HepG2 (cell line): ENCODE measurements around the gene KLF16. TPM values are rescaled to one million over a fixed set of nuclear protein-coding genes. Genes with fewer than 3 reads are reported as not detected.

ENCODE experiments used
- ATAC-seq: fragments of 200-7000 bp; cut with Tn5 transposase; 3 replicates; pipeline ENCODE4 v1.9.1; 2020; ENCODE audit warnings: mild to moderate bottlenecking, moderate library complexity
- Bru-seq: library from RNA; stranded (reverse); fragments of 400-500 nt; gene quantifications from one replicate; lab custom pipeline; 2021; lab: Mats Ljungman, UMichigan
- BruChase-seq, 2 experiments: library from RNA; stranded (reverse); fragments of 400-500 nt; gene quantifications; one replicate each; lab custom pipeline; 2021; lab: Mats Ljungman, UMichigan
- BruUV-seq: library from RNA; stranded (reverse); fragments of 400-500 nt; replicated peaks from 2 replicates; lab custom pipeline; 2021; lab: Mats Ljungman, UMichigan
- CTCF ChIA-PET: fragments of 300-600 bp; formaldehyde crosslinking; extraction: SDS; loops from one replicate; lab custom pipeline; 2021; ENCODE audit warnings: low total read pairs, inconsistent platforms, low intra/inter-chr PET ratio; lab: Yijun Ruan, JAX
- POLR2A ChIA-PET: fragments of 350-600 bp; sonication (Branson Sonifier 250); formaldehyde crosslinking; loops from one replicate; lab custom pipeline; 2020; ENCODE audit warnings: antibody characterized with exemption, inconsistent platforms; lab: Yijun Ruan, JAX
- DNase-seq: peaks from one replicate; pipeline ENCODE4 v3.0.0-alpha.2; 2015; ENCODE audit warnings: low spot score
- FAIRE-seq: peaks from 3 replicates; lab custom pipeline; 2011; peaks lifted over from hg19 to GRCh38; lab: Jason Lieb, UNC
- H2AFZ ChIP-seq: one replicate; pipeline ENCODE4 v1.6.1; 2011; ENCODE audit warnings: low read length, inconsistent platforms
- H3K27ac ChIP-seq: fragments of 300-600 bp; 3 replicates; pipeline ENCODE4 v1.8.0; 2011; ENCODE audit warnings: mixed run types, mild to moderate bottlenecking, mixed read lengths, low read length, inconsistent platforms; ENCODE audit not compliant: insufficient read depth; ENCODE audit errors: extremely low read length
- H3K27me3 ChIP-seq, 2 experiments: fragments of 200-600 bp in 1 of 2; 2 replicates in 1 of 2; 3 replicates in 1 of 2; pipeline versions ENCODE4 v1.6.0 to v1.8.0; 2011; ENCODE audit warnings: low read length in 2 of 2, mild to moderate bottlenecking in 2 of 2, moderate library complexity in 2 of 2, inconsistent platforms in 1 of 2; ENCODE audit not compliant: insufficient read depth in 2 of 2, control insufficient read depth in 1 of 2
- H3K36me3 ChIP-seq, 2 experiments: fragments of 200-600 bp in 1 of 2; replicated peaks in 1 of 2; 2 replicates in 1 of 2; 3 replicates in 1 of 2; pipeline versions ENCODE4 v1.5.1 to v1.8.0; 2011; ENCODE audit warnings: low read length in 2 of 2, inconsistent platforms in 1 of 2; ENCODE audit not compliant: insufficient read depth in 2 of 2, control insufficient read depth in 1 of 2
- H3K4me1 ChIP-seq: 2 replicates; pipeline ENCODE4 v1.5.1; 2012; ENCODE audit warnings: low read length, inconsistent platforms; ENCODE audit not compliant: insufficient read depth
- H3K4me2 ChIP-seq: 2 replicates; pipeline ENCODE4 v1.6.0; 2011; ENCODE audit warnings: low read depth, low read length, inconsistent platforms
- H3K4me3 ChIP-seq, 3 experiments: fragments of 200-600 bp in 1 of 3; sonication (generic), shearing (Covaris generic) in 1 of 3; replicated peaks in 1 of 3; 2 replicates each; pipeline ENCODE4 v1.5.1; 2011 to 2016; ENCODE audit warnings: low read length in 3 of 3, inconsistent platforms in 2 of 3, low read depth in 2 of 3, mild to moderate bottlenecking in 2 of 3, control low read depth in 1 of 3, mixed read lengths in 1 of 3; ENCODE audit not compliant: insufficient read depth in 1 of 3
- H3K79me2 ChIP-seq: one replicate; pipeline ENCODE4 v1.6.1; 2011; ENCODE audit warnings: low read length, inconsistent platforms; ENCODE audit not compliant: insufficient read depth
- H3K9ac ChIP-seq: 2 replicates; pipeline ENCODE4 v1.6.0; 2011; ENCODE audit warnings: mild to moderate bottlenecking, low read depth, low read length, inconsistent platforms; ENCODE audit not compliant: insufficient read depth
- H3K9me3 ChIP-seq: 2 replicates; pipeline ENCODE4 v1.5.1; 2012; ENCODE audit warnings: mild to moderate bottlenecking, low read length
- H4K20me1 ChIP-seq: 2 replicates; pipeline ENCODE4 v1.6.0; 2011; ENCODE audit warnings: inconsistent platforms, mild to moderate bottlenecking, low read length, moderate library complexity; ENCODE audit not compliant: insufficient read depth
- ARNT2 ChIP-seq: sonication (generic); formaldehyde crosslinking; IDR thresholded peaks from 2 replicates; pipeline ENCODE4 v1.8.0; 2022; ENCODE audit warnings: mild to moderate bottlenecking, low read depth, missing genetic modification reagents, moderate library complexity
- CSRNP2 ChIP-seq: sonication (generic); formaldehyde crosslinking; conservative IDR thresholded peaks from 2 replicates; pipeline ENCODE4 v1.8.0; 2022; ENCODE audit warnings: low read depth, missing genetic modification reagents
- DRAP1 ChIP-seq: IDR thresholded peaks from 2 replicates; pipeline ENCODE4 v1.6.1; 2016; ENCODE audit warnings: missing genetic modification reagents, missing compliant biosample characterization
- HNRNPLL ChIP-seq: fragments of 200-400 bp; formaldehyde crosslinking; IDR thresholded peaks from 2 replicates; pipeline ENCODE4 v1.6.1; 2017; ENCODE audit warnings: mild to moderate bottlenecking, low read depth, low read length; ENCODE audit not compliant: poor library complexity, severe bottlenecking
- KLF16 ChIP-seq, 2 experiments: sonication (generic) in 1 of 2; formaldehyde crosslinking in 1 of 2; IDR thresholded peaks; 2 replicates each; pipeline versions ENCODE4 v1.6.1 to v1.8.0; 2016 to 2023; ENCODE audit warnings: missing genetic modification reagents in 2 of 2, missing compliant biosample characterization in 1 of 2
- PHF8 ChIP-seq: sonication (generic); formaldehyde crosslinking; IDR thresholded peaks from 2 replicates; pipeline ENCODE4 v1.5.0; 2020; ENCODE audit warnings: missing genetic modification reagents
- POLR2A ChIP-seq, 2 experiments: IDR thresholded peaks; 2 replicates each; pipeline ENCODE4 v1.6.1; 2011; ENCODE audit warnings: low read depth in 2 of 2, low read length in 2 of 2, mild to moderate bottlenecking in 1 of 2, moderate library complexity in 1 of 2; ENCODE audit not compliant: insufficient read depth in 1 of 2
- POLR2AphosphoS2 ChIP-seq: IDR thresholded peaks from 2 replicates; pipeline ENCODE4 v1.6.1; 2011; ENCODE audit warnings: low read depth, low read length, improper control_type of control experiment
- RAD21 ChIP-seq: fragments of 450-650 bp; formaldehyde crosslinking; IDR thresholded peaks from 2 replicates; pipeline ENCODE4 v1.5.0; 2020; ENCODE audit warnings: mild to moderate bottlenecking
- RBFOX2 ChIP-seq: fragments of 200-400 bp; formaldehyde crosslinking; IDR thresholded peaks from 2 replicates; pipeline ENCODE4 v1.6.1; 2017; ENCODE audit warnings: low read depth, mild to moderate bottlenecking, low read length
- SMAD1 ChIP-seq: sonication (generic); formaldehyde crosslinking; IDR thresholded peaks from 2 replicates; pipeline ENCODE4 v1.4.0; 2020; ENCODE audit warnings: missing genetic modification reagents, low read depth, mild to moderate bottlenecking, borderline replicate concordance
- ZBTB44 ChIP-seq: sonication (generic); formaldehyde crosslinking; IDR thresholded peaks from 2 replicates; pipeline ENCODE4 v1.4.0; 2020; ENCODE audit warnings: missing genetic modification reagents
- ZFY ChIP-seq: sonication (generic); formaldehyde crosslinking; IDR thresholded peaks from 2 replicates; pipeline ENCODE4 v1.4.0; 2020; ENCODE audit warnings: missing genetic modification reagents
- ZNF451 ChIP-seq: sonication (generic); formaldehyde crosslinking; IDR thresholded peaks from 2 replicates; pipeline ENCODE4 v1.5.0; 2020; ENCODE audit warnings: mild to moderate bottlenecking, missing genetic modification reagents
- ZNF510 ChIP-seq: sonication (generic); formaldehyde crosslinking; IDR thresholded peaks from 2 replicates; pipeline ENCODE4 v1.4.0; 2020; ENCODE audit warnings: low read depth, mild to moderate bottlenecking, missing genetic modification reagents
- ZNF563 ChIP-seq: sonication (generic); formaldehyde crosslinking; IDR thresholded peaks from 2 replicates; pipeline ENCODE4 v1.8.0; 2022; ENCODE audit warnings: mild to moderate bottlenecking, moderate library complexity, missing genetic modification reagents
- ZNF777 ChIP-seq: sonication (generic); formaldehyde crosslinking; IDR thresholded peaks from 2 replicates; pipeline ENCODE4 v1.4.0; 2020; ENCODE audit warnings: missing genetic modification reagents
- WGBS: methylation state at CpG from one replicate; pipeline ENCODE4 v1.1.6; 2017; ENCODE audit warnings: low lambda C conversion rate; 5-methylcytosine and 5-hydroxymethylcytosine counted together
- in situ Hi-C: cut with HindIII; loops from 2 replicates; pipeline ENCODE4 v1.10.0; 2017; ENCODE audit warnings: low pct_unique_long_range_greater_than_20kb; ENCODE audit not compliant: extremely low pct_ligation_motif_present
- intact Hi-C: fragments of 100-400 bp; cut with micrococcal nuclease; formaldehyde crosslinking; loops from one replicate; pipeline ENCODE4 v1.10.0; 2022; ENCODE audit not compliant: unreplicated experiment
- long read RNA-seq, 2 experiments: library from RNA in 1 of 2; library from polyadenylated mRNA in 1 of 2; stranded (forward) in 1 of 2; unstranded in 1 of 2; transcript quantifications; one replicate each; pipeline ENCODE4 v2.0.0, GENCODE V29; 2019 to 2022
- polyA minus RNA-seq, 3 experiments: library from RNA; depleted of rRNA, polyadenylated mRNA; stranded (reverse); fragments of >200 nt; gene quantifications; 2 replicates each; pipeline ENCODE4 v1.2.3, GENCODE V29; 2011; ENCODE audit warnings: low replicate concordance in 1 of 3
- polyA plus RNA-seq, 8 experiments: library from polyadenylated mRNA; depleted of rRNA in 3 of 8; stranded (reverse) in 7 of 8; unstranded in 1 of 8; fragments of >200 nt; fragmentation: Illumina TruSeq in 4 of 8; extraction: Trizol in 4 of 8; gene quantifications; 2 replicates each; pipeline versions ENCODE4 v1.2.1 to v1.2.3, GENCODE V29; 2011 to 2016; ENCODE audit warnings: low read depth in 4 of 8, missing spikeins in 1 of 8, mixed read lengths in 1 of 8; ENCODE audit not compliant: insufficient read depth in 1 of 8
- total RNA-seq, 5 experiments: library from RNA; depleted of rRNA; stranded (reverse); fragments of >200 nt; fragmentation: Illumina TruSeq; extraction: Trizol; gene quantifications; 2 replicates each; pipeline ENCODE4 v1.2.3, GENCODE V29; 2016; ENCODE audit warnings: low read depth in 1 of 5

The KLF16 gene
- total RNA-seq (2016; rRNA removed; fragmentation: Illumina TruSeq; extraction: Trizol) (6.2 and 6.7 TPM in 2 replicates), polyA plus RNA-seq (2011; rRNA removed) (3.5 and 4.7 TPM in 2 replicates), polyA minus RNA-seq (2011; rRNA and poly(A)+ RNA removed; ENCODE audit: low replicate concordance) (3.1 and 9.7 TPM in 2 replicates), Bru-seq, nascent RNA (percentile 60 among the genes with signal in this experiment), BruChase-seq, experiment 1, labeled RNA remaining after a 6-hour chase (percentile 89 among the genes with signal in this experiment), BruChase-seq, experiment 2, labeled RNA remaining after a 2-hour chase (percentile 85 among the genes with signal in this experiment)
- 2.1 and 2.2 TPM in 2 replicates for total RNA-seq (2016; cell fraction: cytosol; rRNA removed; fragmentation: Illumina TruSeq; extraction: Trizol; ENCODE audit: low read depth)
- total RNA-seq (2016; cell fraction: insoluble cytoplasmic fraction; rRNA removed; fragmentation: Illumina TruSeq; extraction: Trizol), result 5.5 and 5.9 TPM in 2 replicates
- total RNA-seq (2016; cell fraction: membrane; rRNA removed; fragmentation: Illumina TruSeq; extraction: Trizol), result 8.3 and 8.9 TPM in 2 replicates
- 4.0 and 4.8 TPM in 2 replicates for total RNA-seq (2016; cell fraction: nucleus; rRNA removed; fragmentation: Illumina TruSeq; extraction: Trizol)
- polyA plus RNA-seq (2011; cell fraction: cytosol; rRNA removed), result 3.7 and 7.0 TPM in 2 replicates
- polyA plus RNA-seq (2011; cell fraction: nucleus; rRNA removed), result 16.7 and 31.9 TPM in 2 replicates
- 8.3 and 9.4 TPM in 2 replicates for polyA plus RNA-seq (2012)
- 3.2 and 3.4 TPM in 2 replicates for polyA plus RNA-seq (2016; cell fraction: cytosol; fragmentation: Illumina TruSeq; extraction: Trizol; ENCODE audit: low read depth)
- polyA plus RNA-seq (2016; cell fraction: insoluble cytoplasmic fraction; fragmentation: Illumina TruSeq; extraction: Trizol; ENCODE audit: low read depth), result 12.0 and 14.3 TPM in 2 replicates
- 8.9 and 9.3 TPM in 2 replicates for polyA plus RNA-seq (2016; cell fraction: membrane; fragmentation: Illumina TruSeq; extraction: Trizol; ENCODE audit: low read depth)
- polyA plus RNA-seq (2016; cell fraction: nucleus; fragmentation: Illumina TruSeq; extraction: Trizol; ENCODE audit: insufficient read depth, low read depth), result 11.4 and 12.0 TPM in 2 replicates
- 8.9 and 15.3 TPM in 2 replicates for polyA minus RNA-seq (2011; cell fraction: cytosol; rRNA and poly(A)+ RNA removed)
- polyA minus RNA-seq (2011; cell fraction: nucleus; rRNA and poly(A)+ RNA removed), result 2.1 and 2.2 TPM in 2 replicates
- long read RNA-seq, experiment 1, partial matches to known transcripts, result 0 of 5 reads
- long read RNA-seq, experiment 1, other reads (novel, unspliced or antisense), result 4 of 5 reads
- long read RNA-seq, experiment 2, transcript KLF16-201 (2 exons, 2,890 nt), result major isoform, 85 of 149 reads
- long read RNA-seq, experiment 2, partial matches to known transcripts, result 61 of 149 reads
- long read RNA-seq, experiment 2, other reads (novel, unspliced or antisense), result 2 of 149 reads

GRCh38 chr19:1863328-1863637 is at the start of gene KLF16:
Gene KLF16 (minus strand): TSS chr19:1863579. CDS start chr19:1863497, 82 bp downstream.
- Histone ChIP-seq H3K79me2 (peaks cover 44% of the 10 kb centered on the region), H3K27me3 (no peaks in the 10 kb centered on the region; a peak in 1 of 5 replicates), H3K9me3 (no peaks in the 10 kb centered on the region), H4K20me1 (peaks cover 28% of the 10 kb centered on the region; the same call in 1 of the 2 replicates), H3K4me2 (peak within 1 kb of the TSS; percentile 94), H3K36me3 (no peaks in the 10 kb centered on the region), H3K27ac (peak within 1 kb of the TSS; percentile 98), H3K4me3 (peak within 1 kb of the TSS; percentile 89 to 98 (median 91)), H2AFZ (no peak within 1 kb of the TSS), H3K4me1 (peaks cover 64% of the 10 kb centered on the region), H3K9ac (peak within 1 kb of the TSS; percentile 89)
- DNase-seq, result no peak
- TF ChIP-seq ZBTB44, result no peak
- 0 out of 2 replicates have a peak, but pooled peaks have one; percentile 38 for TF ChIP-seq ZNF563 (CRISPR knock-in tag)
- no peak for TF ChIP-seq POLR2AphosphoS2
- TF ChIP-seq ARNT2 (CRISPR knock-in tag), result 0 out of 2 replicates have a peak, but pooled peaks have one; percentile 5
- TF ChIP-seq KLF16 (CRISPR knock-in tag; IDR thresholded peaks at IDR 0.05), result 0 out of 4 replicates have a peak, but pooled peaks of 1 of the 2 experiments have one; percentile 4
- no peak for TF ChIP-seq HNRNPLL
- no peak for TF ChIP-seq PHF8 (CRISPR knock-in tag)
- 0 out of 2 replicates have a peak, but pooled peaks have one; percentile 40 for TF ChIP-seq CSRNP2 (CRISPR knock-in tag)
- peak in 1 of 2 experiments; percentile 48; a peak in 1 of 4 replicates for TF ChIP-seq POLR2A (IDR thresholded peaks at IDR 0.05; ENCODE audit: insufficient read depth in 1 of 2, low read depth in 2 of 2, low read length in 2 of 2)
- TF ChIP-seq ZNF777 (CRISPR knock-in tag), result peak; percentile 76
- no peak for TF ChIP-seq ZNF451
- no peak for TF ChIP-seq ZNF510 (CRISPR knock-in tag)
- TF ChIP-seq DRAP1 (CRISPR knock-in tag), result no peak
- TF ChIP-seq RBFOX2, result peak; percentile 12; the same call in 1 of the 2 replicates
- TF ChIP-seq RAD21 (CRISPR knock-in tag), result peak; percentile 6; the same call in 1 of the 2 replicates
- no peak for TF ChIP-seq SMAD1 (CRISPR knock-in tag)
- no peak for TF ChIP-seq ZFY (CRISPR knock-in tag)
- no peak for ATAC-seq
- in situ Hi-C loops (no loop called here), intact Hi-C loops (no loop called here)
- ChIA-PET CTCF (no interaction called here), POLR2A (no interaction called here)
- FAIRE-seq, result no peak
- WGBS, result no CpG with 5 or more reads among the region's 63 CpGs
- no TSS peak for BruUV-seq
